ENCODE data around the gene TCAF2.
A peak's percentile ranks its signal among the peaks of the same experiment; 100 is the strongest.
"Not testable (repeated sequence)": the region's sequence is repeated elsewhere in the genome, so short reads cannot be mapped to it uniquely, and the experiment has no call there.

The TCAF2 gene

GRCh38 chr7:143620646-143621045 is at the start of gene TCAF2:
TCAF2 (plus strand) TSS chr7:143620974.
- DNase-seq = peak; percentile 79

- DNase-seq = not testable (repeated sequence)
Observed at GRCh38 chr7:143571501-143571900, 49.3 kb upstream of the TCAF2 start, which contains the start of gene CTAGE15. CTAGE15 (plus strand) TSS chr7:143571801; CDS start chr7:143571818, 17 bp downstream.

DNA sequence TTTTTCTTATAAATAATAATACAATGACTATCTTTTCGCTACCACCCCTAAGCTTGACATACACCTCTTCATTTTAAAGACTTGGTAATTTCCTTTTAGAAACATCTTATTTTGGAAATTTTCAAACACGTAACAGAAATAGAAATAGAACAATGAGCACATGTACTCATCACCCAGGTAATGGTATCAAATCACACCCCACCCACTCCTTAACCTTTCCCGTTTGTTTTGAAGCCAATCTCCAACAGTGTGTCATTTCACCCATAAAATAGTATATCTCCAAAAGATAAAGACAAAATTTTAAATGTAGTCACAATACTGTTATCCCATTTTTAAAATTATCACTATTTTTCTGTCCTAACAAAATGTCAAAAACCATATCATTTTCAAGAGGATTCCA is 32.6 kb upstream of the TCAF2 start:
- DNase-seq = not testable (repeated sequence)

DNA sequence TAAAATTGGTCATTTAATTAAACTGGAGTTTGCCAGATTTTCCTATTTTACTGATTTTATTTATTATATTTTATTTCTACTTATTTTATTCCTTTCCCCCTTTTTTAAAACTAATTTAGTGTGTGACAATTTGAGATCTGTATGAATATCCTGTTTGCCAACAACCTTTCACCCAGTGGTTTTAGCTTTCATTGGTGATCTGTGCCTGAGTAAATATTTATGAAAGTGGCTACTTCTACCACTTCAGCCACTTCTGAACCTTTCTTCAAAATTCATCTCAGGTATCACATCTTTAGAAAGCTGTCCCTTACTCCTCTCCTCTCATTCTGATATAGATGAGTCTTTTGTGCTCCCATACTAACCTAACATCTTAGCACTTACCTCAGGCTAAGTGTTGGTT is 30.9 kb upstream of the TCAF2 start:
- not testable (repeated sequence) for DNase-seq

DNA sequence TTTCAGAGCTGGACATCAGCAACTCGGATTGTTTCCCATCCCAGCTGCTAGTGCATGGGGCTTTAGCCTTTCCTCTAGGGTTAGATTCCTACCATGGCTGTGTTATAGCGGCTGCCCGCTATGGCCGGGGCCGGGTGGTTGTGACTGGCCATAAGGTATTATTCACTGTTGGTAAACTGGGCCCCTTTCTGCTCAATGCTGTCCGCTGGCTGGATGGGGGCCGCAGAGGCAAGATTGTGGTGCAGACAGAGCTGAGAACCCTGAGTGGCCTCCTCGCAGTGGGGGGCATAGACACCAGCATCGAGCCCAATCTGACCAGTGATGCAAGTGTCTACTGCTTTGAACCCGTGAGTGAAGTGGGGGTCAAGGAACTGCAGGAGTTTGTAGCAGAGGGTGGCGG is 22.7 kb upstream of the TCAF2 start:
- not testable (repeated sequence) for DNase-seq

- DNase-seq = not testable (repeated sequence)
Observed at GRCh38 chr7:143603549-143603948, 17.2 kb upstream of the TCAF2 start.

DNA sequence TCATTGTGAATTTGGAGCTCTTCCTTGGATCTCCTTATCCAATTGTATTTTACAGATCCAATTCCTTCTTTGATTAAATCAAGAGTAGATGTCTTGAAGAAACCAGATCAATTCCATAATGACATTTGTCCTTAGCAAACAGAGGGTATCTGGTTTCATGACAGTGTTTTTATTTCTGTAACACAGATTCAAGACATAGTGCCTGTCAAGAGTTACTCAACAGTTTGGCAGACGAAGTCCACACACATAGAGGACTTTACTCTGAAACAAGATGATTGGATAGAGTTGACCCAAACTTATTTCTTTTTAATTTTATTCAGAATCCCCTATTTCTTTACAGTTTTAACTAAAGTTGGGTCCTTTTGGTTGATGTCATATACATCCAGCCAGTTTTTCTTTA is 14.7 kb upstream of the TCAF2 start:
- DNase-seq = not testable (repeated sequence)

- DNase-seq = not testable (repeated sequence)
Observed at GRCh38 chr7:143615545-143615944, 5.2 kb upstream of the TCAF2 start.

- DNase-seq = not testable (repeated sequence)
Observed at GRCh38 chr7:143617204-143617603, 3.6 kb upstream of the TCAF2 start.

GRCh38 chr7:143620058-143620457 is 716 bp upstream of the TCAF2 start:
- not testable (repeated sequence) for DNase-seq

DNA sequence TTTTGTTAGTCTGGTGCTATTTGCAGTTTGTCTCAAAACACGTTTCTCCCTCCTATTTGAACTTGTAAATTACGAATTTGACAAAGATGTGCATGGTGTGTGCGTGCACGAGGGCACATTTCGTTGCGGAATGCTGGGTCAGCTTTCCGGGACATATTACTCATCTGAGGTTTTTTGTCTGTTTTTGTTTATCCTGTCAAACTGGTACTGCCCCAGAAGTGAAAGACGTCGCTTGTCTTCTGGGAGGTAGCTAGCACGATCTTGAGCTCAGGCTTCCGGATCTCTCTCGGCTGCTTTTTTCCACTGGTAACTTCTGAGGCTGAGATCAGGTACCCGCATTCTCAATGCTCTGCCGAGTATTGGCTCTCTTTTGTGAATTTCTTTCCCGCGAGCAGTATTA is 401 bp downstream of the TCAF2 start:
- not testable (repeated sequence) for DNase-seq

DNA sequence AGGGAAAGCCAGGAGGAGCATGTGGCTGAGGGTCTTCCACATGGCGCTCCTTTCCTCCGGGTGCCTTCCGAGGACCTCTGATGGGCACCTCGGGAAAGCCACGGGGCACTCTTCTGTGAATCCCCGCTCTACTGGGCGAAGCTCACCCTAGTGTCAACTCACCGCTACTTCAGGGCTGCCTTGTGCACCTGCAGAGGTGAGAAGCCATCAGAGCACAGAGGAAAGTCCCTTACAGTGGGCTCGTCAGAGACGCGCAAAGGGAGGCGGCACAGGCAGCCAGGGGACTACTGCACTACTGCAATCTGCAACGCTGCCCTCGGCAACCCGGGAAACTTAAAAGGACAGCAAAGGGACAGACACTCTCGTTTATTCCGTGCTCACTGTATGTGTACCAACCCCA is 1.4 kb downstream of the TCAF2 start:
- DNase-seq = not testable (repeated sequence)

GRCh38 chr7:143630653-143631052 is 9.9 kb downstream of the TCAF2 start:
- not testable (repeated sequence) for DNase-seq

- DNase-seq = not testable (repeated sequence)
Observed at GRCh38 chr7:143632506-143632905, 11.7 kb downstream of the TCAF2 start.

DNA sequence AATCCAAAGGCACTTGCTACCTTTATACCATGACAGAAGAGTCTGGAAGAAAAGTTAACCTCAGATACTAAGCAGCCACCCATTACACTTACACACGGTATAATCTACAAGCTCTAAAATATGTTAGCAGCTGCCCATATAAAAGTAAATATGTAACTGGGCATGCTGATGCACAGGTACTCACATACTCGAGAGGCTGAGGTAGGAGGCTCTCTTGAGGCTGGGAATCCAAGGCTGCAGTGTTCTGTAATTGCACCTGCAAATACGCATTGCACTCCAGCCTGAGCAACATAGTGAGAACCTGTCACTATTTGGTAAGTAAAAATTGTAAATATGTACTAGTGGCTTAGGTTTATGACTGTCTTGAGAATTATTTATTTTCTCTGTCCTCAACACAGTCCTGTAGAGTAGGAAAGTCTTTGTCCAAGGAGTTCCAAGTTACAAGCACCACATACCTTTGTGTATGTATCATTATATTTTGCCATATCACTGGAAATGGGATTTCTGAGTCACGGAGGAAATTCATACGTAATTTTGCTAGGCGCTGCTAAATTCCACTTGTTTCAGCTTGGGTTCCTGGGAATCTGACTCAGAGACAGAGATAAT is 12.3 kb downstream of the TCAF2 start:
- DNase-seq = not testable (repeated sequence)

DNA sequence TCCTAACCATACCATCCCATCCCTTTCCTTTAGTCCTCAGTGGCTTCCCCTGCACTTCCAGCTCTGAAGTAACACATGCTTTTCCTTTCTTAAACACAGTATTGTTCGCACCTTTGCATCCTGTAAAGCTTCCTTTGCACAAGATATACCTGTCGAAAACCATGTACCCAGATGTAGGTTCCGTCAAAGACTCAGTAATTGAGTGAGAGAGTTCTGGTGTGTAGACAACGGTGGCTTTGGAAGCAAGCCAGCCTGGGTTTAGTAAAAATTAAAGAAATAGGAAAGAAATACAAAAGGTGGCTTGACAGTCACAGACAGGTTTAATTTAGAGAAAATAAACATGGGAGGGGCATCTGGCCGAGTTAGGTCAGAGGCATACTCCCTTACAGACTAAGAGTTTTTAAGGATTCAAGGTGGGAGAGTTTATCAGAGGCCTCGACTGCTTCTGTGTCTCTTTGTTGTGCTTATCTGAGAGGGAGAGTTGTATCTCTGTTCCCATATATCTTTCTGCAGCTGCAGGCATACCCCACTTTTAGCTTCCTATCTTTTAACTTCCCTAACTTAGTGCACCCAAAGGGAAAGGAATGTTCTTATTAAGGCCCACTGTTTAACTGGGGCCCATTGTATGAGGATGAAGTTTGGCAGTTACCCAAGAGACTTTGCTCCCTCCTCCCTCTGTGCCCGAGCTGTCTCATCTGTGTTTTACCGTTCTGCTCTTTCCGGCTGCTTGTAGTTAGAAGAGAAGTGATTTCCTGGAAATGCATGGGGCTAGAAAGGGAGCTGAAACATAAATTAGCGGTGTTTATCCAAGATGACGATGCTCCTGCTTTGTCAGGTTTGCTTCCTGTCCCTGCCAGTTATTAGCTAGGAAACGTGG is 14.8 kb downstream of the TCAF2 start:
- DNase-seq = not testable (repeated sequence)

DNA sequence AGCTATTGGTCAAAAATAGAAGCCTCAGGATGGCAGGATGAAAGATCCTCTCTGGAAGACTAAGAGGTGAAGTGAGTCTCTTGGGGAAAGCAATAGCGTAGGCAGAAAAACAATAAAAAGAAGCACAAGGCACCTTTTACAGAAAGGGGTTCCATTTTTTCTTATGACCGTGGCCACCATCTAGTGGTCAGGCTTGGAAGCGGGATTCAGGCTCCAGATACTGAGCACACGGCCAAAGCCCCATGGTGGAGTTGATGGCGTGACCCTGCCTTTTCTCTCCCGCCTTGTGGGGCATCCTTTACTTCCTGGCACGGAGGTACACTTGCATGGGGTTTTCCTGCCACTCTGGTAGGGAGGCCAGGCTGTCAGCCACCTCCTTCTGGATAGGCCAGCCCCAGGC is 18.6 kb downstream of the TCAF2 start:
- DNase-seq = not testable (repeated sequence)

- not testable (repeated sequence) for DNase-seq
Observed at GRCh38 chr7:143640528-143641189, 19.9 kb downstream of the TCAF2 start.

DNA sequence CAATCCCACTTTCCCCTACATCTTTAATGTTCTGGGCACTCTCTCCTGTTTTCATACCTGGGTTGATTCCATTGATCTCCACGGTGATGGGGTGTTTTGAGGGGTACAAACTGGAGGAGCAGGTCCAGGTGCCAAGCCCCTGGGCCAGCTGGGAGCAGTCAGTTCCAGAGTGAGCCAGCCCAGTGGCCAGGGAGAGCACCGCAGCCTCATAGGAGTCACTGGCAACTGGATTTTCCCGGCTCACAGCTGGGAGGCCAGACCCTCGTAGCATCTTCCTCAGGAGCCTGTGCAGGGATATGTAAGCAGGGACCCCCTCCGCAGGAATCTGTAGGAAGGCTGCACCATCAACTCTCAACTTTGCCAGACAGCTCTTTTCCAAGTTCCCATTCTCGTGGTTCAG is 25.8 kb downstream of the TCAF2 start:
- DNase-seq = not testable (repeated sequence)

DNA sequence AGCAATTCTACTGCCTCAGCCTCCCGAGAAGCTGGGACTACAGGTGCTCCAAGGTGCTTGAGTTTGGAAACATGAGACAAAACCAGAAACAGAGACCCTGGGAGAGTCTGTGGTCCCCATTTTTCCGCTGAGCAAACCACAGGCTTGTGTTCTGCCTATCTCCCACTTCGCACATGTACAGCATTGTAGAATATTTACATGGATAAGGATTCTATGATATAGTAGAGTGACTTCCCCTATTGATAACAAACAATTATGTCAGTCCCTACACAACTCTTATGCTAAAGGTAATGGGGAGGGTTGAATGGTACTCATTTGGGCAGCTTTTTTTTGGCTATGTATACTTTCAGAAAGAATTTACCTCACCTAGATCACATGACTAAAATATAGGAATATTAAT is 29.1 kb downstream of the TCAF2 start:
- DNase-seq = not testable (repeated sequence)

DNA sequence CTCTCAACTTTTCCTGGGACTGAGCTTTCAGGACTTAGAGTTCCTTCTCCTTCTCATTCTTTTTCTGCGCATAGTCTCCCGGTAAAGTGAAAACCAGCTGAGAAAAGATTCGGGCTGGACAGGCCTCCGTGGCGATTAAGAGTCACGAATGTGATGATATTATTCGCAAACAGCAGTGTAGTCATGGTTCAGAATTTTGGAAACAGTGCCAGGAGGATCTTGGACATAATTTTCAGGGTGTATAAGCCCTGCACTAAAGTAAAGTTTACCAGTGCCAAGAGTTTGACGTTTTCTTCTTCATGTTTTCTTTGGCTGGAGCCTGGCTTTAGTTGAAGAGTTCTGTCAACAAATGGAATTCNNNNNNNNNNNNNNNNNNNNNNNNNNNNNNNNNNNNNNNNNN is 29.7 kb downstream of the TCAF2 start:
- not testable (repeated sequence) for DNase-seq

Data from activated CD4-positive, alpha-beta T cell treated with anti-CD3 and anti-CD28 coated beads for 48 hours (primary cell).